Measurements from ENCODE around the gene FBXO45.

Gene FBXO45

DNA sequence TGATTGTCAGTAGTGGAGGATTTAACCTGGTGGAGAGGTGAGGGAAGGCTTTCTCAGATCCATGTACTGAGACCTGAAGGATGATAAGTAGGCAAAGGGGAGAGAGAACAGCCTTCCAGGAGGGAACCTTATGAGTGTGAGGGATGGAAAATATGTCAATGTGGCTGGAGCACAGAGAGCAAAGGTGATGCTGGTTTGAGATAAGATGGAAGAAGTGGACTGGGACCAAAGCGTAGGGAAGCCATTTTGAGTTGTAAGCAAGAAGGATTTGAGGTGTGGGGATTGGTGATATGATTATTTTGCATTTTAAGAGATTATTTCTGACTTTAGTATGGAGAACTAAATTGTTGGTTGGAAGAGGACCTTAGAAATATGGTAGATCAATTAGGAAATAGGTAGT, 3.9 kb downstream of the FBXO45 start:
- Histone ChIP-seq H4K20me1 (ENCODE audit: low read depth, low read length) (no peaks in the 10 kb centered on the region), H3K27ac (ENCODE audit: low read depth, low read length) (no peak overlapping the region), H3K9me3 (ENCODE audit: insufficient read depth, low read length) (no peaks in the 10 kb centered on the region), H3F3A (ENCODE audit: insufficient read depth) (no peaks in the 10 kb centered on the region), H2AFZ (ENCODE audit: low read depth, low read length, severe bottlenecking) (no peak overlapping the region), H3K27me3 (ENCODE audit: low read length) (no peaks in the 10 kb centered on the region), H3K36me3 (ENCODE audit: low read length) (peaks cover 1% of the 10 kb centered on the region; the same call in 1 of the 2 replicates), H3K4me2 (ENCODE audit: low read depth, low read length, poor library complexity, severe bottlenecking) (peak overlapping the region; percentile 20), H3K9me2 (replicated peaks; ENCODE audit: insufficient read depth, low read length) (no peaks in the 10 kb centered on the region), H3K9ac (ENCODE audit: low read length) (no peak overlapping the region), H3K79me2 (ENCODE audit: insufficient read depth, low read length) (peaks cover 91% of the 10 kb centered on the region), H3K4me3 (ENCODE audit: insufficient read depth, low read length, poor library complexity, severe bottlenecking) (no peak overlapping the region)
- no peak for TF ChIP-seq EZH2phosphoT487 (conservative IDR thresholded peaks at IDR 0.05; ENCODE audit: low read length)
- TF ChIP-seq, protein P1, sequence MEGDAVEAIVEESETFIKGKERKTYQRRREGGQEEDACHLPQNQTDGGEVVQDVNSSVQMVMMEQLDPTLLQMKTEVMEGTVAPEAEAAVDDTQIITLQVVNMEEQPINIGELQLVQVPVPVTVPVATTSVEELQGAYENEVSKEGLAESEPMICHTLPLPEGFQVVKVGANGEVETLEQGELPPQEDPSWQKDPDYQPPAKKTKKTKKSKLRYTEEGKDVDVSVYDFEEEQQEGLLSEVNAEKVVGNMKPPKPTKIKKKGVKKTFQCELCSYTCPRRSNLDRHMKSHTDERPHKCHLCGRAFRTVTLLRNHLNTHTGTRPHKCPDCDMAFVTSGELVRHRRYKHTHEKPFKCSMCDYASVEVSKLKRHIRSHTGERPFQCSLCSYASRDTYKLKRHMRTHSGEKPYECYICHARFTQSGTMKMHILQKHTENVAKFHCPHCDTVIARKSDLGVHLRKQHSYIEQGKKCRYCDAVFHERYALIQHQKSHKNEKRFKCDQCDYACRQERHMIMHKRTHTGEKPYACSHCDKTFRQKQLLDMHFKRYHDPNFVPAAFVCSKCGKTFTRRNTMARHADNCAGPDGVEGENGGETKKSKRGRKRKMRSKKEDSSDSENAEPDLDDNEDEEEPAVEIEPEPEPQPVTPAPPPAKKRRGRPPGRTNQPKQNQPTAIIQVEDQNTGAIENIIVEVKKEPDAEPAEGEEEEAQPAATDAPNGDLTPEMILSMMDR (IDR thresholded peaks at IDR 0.05; ENCODE audit: insufficient read depth, low read length, poor library complexity, severe bottlenecking), result no peak

DNA sequence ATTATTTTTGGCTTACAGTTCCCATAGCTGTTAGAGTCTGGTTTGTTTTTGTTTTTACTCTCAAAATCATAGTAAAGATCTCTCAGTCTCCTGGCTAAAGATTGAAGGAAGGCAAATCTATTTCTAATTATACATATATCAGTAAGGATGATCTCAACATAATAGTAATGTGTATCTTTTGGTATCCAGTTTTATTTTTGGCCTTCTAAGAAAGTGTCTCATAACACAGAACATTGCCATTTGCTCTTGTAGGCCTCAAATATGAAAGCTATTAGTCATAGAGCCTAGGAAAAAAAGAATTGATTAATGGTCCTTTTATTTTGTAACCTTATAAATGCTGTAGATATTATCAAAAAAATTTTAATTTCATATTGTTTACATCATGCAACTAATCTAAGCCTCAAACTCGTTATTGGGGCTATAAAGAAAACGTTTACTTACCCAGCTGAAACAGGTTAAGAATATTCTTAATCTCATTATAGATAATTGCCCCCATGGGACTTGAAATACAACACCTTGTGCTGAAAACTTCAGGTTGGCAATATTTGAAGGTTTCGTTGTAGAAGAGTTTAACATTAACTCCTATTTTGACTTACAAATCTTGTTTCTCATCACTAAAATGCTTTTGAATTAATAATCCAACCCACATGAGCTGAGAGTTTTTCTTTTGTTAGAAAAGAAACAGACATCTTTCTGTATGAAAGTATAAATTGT, 16.7 kb downstream of the FBXO45 start:
- Histone ChIP-seq H3K4me3 (ENCODE audit: insufficient read depth, low read length, poor library complexity, severe bottlenecking) (no peak overlapping the region), H3K27me3 (ENCODE audit: low read length) (no peaks in the 10 kb centered on the region), H3K79me2 (ENCODE audit: insufficient read depth, low read length) (0 out of 2 replicates have a peak, but pooled peaks cover 4% of the 10 kb centered on the region), H3K9me3 (ENCODE audit: insufficient read depth, low read length) (no peaks in the 10 kb centered on the region), H4K20me1 (ENCODE audit: low read depth, low read length) (no peaks in the 10 kb centered on the region), H3K27ac (ENCODE audit: low read depth, low read length) (no peak overlapping the region), H2AFZ (ENCODE audit: low read depth, low read length, severe bottlenecking) (no peak overlapping the region), H3K4me2 (ENCODE audit: low read depth, low read length, poor library complexity, severe bottlenecking) (no peak overlapping the region), H3F3A (ENCODE audit: insufficient read depth) (peaks cover 14% of the 10 kb centered on the region; the same call in 1 of the 2 replicates), H3K9ac (ENCODE audit: low read length) (no peak overlapping the region), H3K9me2 (replicated peaks; ENCODE audit: insufficient read depth, low read length) (no peaks in the 10 kb centered on the region), H3K36me3 (ENCODE audit: low read length) (peaks cover 31% of the 10 kb centered on the region; the same call in 1 of the 2 replicates)
- TF ChIP-seq, protein P1 (IDR thresholded peaks at IDR 0.05; ENCODE audit: insufficient read depth, low read length, poor library complexity, severe bottlenecking), result no peak
- TF ChIP-seq EZH2phosphoT487 (conservative IDR thresholded peaks at IDR 0.05; ENCODE audit: low read length), result no peak

- no peak overlapping the region for H3K4me3 ChIP-seq (ENCODE audit: insufficient read depth, low read length, poor library complexity, severe bottlenecking)
- 0 out of 2 replicates have a peak, but pooled peaks cover 6% of the 10 kb centered on the region for H3K36me3 ChIP-seq (ENCODE audit: low read length)
- no peaks in the 10 kb centered on the region for H4K20me1 ChIP-seq (ENCODE audit: low read depth, low read length)
- no peak overlapping the region for H2AFZ ChIP-seq (ENCODE audit: low read depth, low read length, severe bottlenecking)
- H3K9ac ChIP-seq (ENCODE audit: low read length), result no peak overlapping the region
- H3K9me3 ChIP-seq (ENCODE audit: insufficient read depth, low read length), result no peaks in the 10 kb centered on the region
- no peaks in the 10 kb centered on the region for H3K9me2 ChIP-seq (replicated peaks; ENCODE audit: insufficient read depth, low read length)
- H3K27ac ChIP-seq (ENCODE audit: low read depth, low read length), result no peak overlapping the region
- TF ChIP-seq, protein P1 (IDR thresholded peaks at IDR 0.05; ENCODE audit: insufficient read depth, low read length, poor library complexity, severe bottlenecking), result no peak
- TF ChIP-seq EZH2phosphoT487 (conservative IDR thresholded peaks at IDR 0.05; ENCODE audit: low read length), result no peak
- H3K4me2 ChIP-seq (ENCODE audit: low read depth, low read length, poor library complexity, severe bottlenecking), result no peak overlapping the region
- no peaks in the 10 kb centered on the region for H3K79me2 ChIP-seq (ENCODE audit: insufficient read depth, low read length)
- H3F3A ChIP-seq (ENCODE audit: insufficient read depth), result peaks cover 8% of the 10 kb centered on the region; the same call in 1 of the 2 replicates
- H3K27me3 ChIP-seq (ENCODE audit: low read length), result no peaks in the 10 kb centered on the region
Observed at GRCh38 chr3:196590279-196590678, 21.8 kb downstream of the FBXO45 start.

All from SU-DHL-6 (cell line).